C4-2B (cell line): Measurements from ENCODE around the gene ANTXRL.

Experiments
- ZFX ChIP-seq: fragments of 450-650 bp; IDR thresholded peaks from 2 replicates; pipeline ENCODE4 v1.6.1; 2017
- TF ChIP-seq, protein P1 (sequence below): fragments of 450-650 bp; conservative IDR thresholded peaks from 2 replicates; pipeline ENCODE4 v1.5.1; 2017; ENCODE audit warnings: mild to moderate bottlenecking

GRCh38 chr10:46251857-46252847, 34.6 kb upstream of the ANTXRL start:
- TF ChIP-seq, protein P1, sequence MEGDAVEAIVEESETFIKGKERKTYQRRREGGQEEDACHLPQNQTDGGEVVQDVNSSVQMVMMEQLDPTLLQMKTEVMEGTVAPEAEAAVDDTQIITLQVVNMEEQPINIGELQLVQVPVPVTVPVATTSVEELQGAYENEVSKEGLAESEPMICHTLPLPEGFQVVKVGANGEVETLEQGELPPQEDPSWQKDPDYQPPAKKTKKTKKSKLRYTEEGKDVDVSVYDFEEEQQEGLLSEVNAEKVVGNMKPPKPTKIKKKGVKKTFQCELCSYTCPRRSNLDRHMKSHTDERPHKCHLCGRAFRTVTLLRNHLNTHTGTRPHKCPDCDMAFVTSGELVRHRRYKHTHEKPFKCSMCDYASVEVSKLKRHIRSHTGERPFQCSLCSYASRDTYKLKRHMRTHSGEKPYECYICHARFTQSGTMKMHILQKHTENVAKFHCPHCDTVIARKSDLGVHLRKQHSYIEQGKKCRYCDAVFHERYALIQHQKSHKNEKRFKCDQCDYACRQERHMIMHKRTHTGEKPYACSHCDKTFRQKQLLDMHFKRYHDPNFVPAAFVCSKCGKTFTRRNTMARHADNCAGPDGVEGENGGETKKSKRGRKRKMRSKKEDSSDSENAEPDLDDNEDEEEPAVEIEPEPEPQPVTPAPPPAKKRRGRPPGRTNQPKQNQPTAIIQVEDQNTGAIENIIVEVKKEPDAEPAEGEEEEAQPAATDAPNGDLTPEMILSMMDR: no peak
- TF ChIP-seq ZFX: no peak
